B cell (primary cell): ENCODE results near the gene ELMO1.

Source experiments
- EZH2 ChIP-seq: IDR thresholded peaks from 2 replicates; pipeline ENCODE4 v1.6.1; 2012; ENCODE audit warnings: borderline replicate concordance, low read depth, mild to moderate bottlenecking, moderate library complexity, low read length; ENCODE audit not compliant: insufficient read depth, poor library complexity, severe bottlenecking
- TF ChIP-seq, protein P1 (sequence below): fragments of 200-600 bp; IDR thresholded peaks from one replicate; pipeline ENCODE4 v1.8.0; 2022; ENCODE audit warnings: antibody characterized with exemption, mild to moderate bottlenecking

DNA sequence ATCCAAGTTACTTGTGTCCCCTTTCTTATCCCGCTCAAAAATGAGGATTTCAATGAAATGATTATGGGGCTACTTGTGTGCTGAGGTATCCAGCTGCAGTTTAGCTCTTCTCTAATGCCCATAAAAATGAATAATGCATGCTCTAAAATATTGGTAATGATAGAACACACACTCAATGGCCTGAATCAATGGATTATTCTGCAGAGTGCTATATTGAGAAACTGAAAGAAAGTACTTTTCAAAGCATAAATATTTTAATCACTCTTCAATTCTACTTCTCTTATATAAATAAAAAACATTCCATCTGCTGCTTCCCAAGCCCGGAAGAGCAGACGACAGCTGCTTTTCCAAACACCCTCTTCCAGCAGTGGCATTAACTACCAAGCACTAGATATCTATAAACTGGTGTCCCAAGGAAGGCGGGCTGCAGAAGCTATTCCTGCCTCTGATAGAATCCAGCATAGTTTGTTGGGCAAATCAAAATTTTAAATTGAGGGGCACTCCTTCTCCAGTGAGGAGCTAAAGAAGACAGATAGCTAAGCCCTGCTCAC lies 439.5 kb downstream of the ELMO1 start:
- TF ChIP-seq, protein P1, sequence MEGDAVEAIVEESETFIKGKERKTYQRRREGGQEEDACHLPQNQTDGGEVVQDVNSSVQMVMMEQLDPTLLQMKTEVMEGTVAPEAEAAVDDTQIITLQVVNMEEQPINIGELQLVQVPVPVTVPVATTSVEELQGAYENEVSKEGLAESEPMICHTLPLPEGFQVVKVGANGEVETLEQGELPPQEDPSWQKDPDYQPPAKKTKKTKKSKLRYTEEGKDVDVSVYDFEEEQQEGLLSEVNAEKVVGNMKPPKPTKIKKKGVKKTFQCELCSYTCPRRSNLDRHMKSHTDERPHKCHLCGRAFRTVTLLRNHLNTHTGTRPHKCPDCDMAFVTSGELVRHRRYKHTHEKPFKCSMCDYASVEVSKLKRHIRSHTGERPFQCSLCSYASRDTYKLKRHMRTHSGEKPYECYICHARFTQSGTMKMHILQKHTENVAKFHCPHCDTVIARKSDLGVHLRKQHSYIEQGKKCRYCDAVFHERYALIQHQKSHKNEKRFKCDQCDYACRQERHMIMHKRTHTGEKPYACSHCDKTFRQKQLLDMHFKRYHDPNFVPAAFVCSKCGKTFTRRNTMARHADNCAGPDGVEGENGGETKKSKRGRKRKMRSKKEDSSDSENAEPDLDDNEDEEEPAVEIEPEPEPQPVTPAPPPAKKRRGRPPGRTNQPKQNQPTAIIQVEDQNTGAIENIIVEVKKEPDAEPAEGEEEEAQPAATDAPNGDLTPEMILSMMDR: no peak
- no peak for TF ChIP-seq EZH2
